PC-9 (cell line): ENCODE results near the gene GADD45G. TPM values are rescaled to one million over a fixed set of nuclear protein-coding genes. Genes with fewer than 3 reads are reported as not detected.

ENCODE experiments used
- BruUV-seq: library from RNA; stranded (reverse); fragments of 400-500 nt; replicated peaks from 2 replicates; lab custom pipeline; 2021; lab: Mats Ljungman, UMichigan
- CTCF ChIA-PET: fragments of 300-600 bp; sonication (Branson Sonifier 250); formaldehyde crosslinking; loops from one replicate; lab custom pipeline; 2022; ENCODE audit warnings: antibody characterized with exemption; lab: Charles Lee
- POLR2A ChIA-PET: fragments of 300-600 bp; sonication (Branson Sonifier 250); formaldehyde crosslinking; loops from one replicate; lab custom pipeline; 2022; ENCODE audit warnings: antibody characterized with exemption; ENCODE audit not compliant: unreplicated experiment; lab: Charles Lee
- DNase-seq, 2 experiments: peaks; one replicate each; pipeline versions ENCODE4 v3.0.0 to v3.0.0-alpha.2; 2015 to 2022; ENCODE audit warnings: mixed read lengths in 1 of 2
- H2AFZ ChIP-seq: fragments of 200-600 bp; sonication (generic); 2 replicates; pipeline ENCODE4 v1.8.1; 2017; ENCODE audit warnings: antibody characterized with exemption
- H3F3A ChIP-seq: fragments of 200-600 bp; sonication (generic); 2 replicates; pipeline ENCODE4 v1.8.1; 2017; ENCODE audit warnings: antibody characterized with exemption, mild to moderate bottlenecking, low read depth; ENCODE audit not compliant: insufficient read depth
- H3K27ac ChIP-seq: fragments of 200-600 bp; sonication (generic); 2 replicates; pipeline ENCODE4 v1.6.1; 2016; ENCODE audit warnings: mixed run types
- H3K27me3 ChIP-seq: fragments of 200-600 bp; sonication (generic); 2 replicates; pipeline ENCODE4 v1.6.1; 2016; ENCODE audit warnings: low read depth, mixed run types; ENCODE audit not compliant: insufficient read depth
- H3K36me3 ChIP-seq: fragments of 200-600 bp; sonication (generic); 2 replicates; pipeline ENCODE4 v1.6.1; 2016; ENCODE audit warnings: low read depth, mixed run types
- H3K4me1 ChIP-seq: fragments of 200-600 bp; sonication (generic); replicated peaks from 2 replicates; pipeline ENCODE4 v1.6.1; 2016; ENCODE audit warnings: mixed run types; ENCODE audit not compliant: insufficient read depth
- H3K4me2 ChIP-seq: fragments of 200-600 bp; sonication (generic); 2 replicates; pipeline ENCODE4 v1.6.1; 2017; ENCODE audit warnings: mixed run types
- H3K4me3 ChIP-seq: fragments of 200-600 bp; sonication (generic); 2 replicates; pipeline ENCODE4 v1.6.1; 2016; ENCODE audit warnings: mixed run types
- H3K79me2 ChIP-seq: fragments of 200-600 bp; sonication (generic); 2 replicates; pipeline ENCODE4 v1.6.1; 2017; ENCODE audit warnings: low read depth, mixed run types
- H3K9me2 ChIP-seq: fragments of 200-600 bp; sonication (generic); 2 replicates; pipeline ENCODE4 v1.8.1; 2017; ENCODE audit warnings: mild to moderate bottlenecking; ENCODE audit not compliant: insufficient read depth
- H3K9me3 ChIP-seq: fragments of 200-600 bp; sonication (generic); 2 replicates; pipeline ENCODE4 v1.8.1; 2016; ENCODE audit warnings: low read depth; ENCODE audit not compliant: insufficient read depth
- H4K20me1 ChIP-seq: fragments of 200-600 bp; sonication (generic); 2 replicates; pipeline ENCODE4 v1.8.1; 2017; ENCODE audit not compliant: insufficient read depth
- EZH2 ChIP-seq: fragments of 200-600 bp; sonication (generic); IDR thresholded peaks from 2 replicates; pipeline ENCODE4 v1.8.0; 2017; ENCODE audit warnings: antibody characterized with exemption, low read depth
- intact Hi-C: fragments of 100-400 bp; cut with micrococcal nuclease; formaldehyde crosslinking; loops from one replicate; pipeline ENCODE4 v1.10.0; 2022; ENCODE audit not compliant: unreplicated experiment
- total RNA-seq: library from RNA; stranded (reverse); gene quantifications from 2 replicates; pipeline ENCODE4 v1.2.3, GENCODE V29; 2021
- TF ChIP-seq, protein P1 (sequence below): fragments of 200-600 bp; sonication (generic); conservative IDR thresholded peaks from 2 replicates; pipeline ENCODE4 v1.6.1; 2017; ENCODE audit warnings: mixed run types, antibody characterized with exemption, mild to moderate bottlenecking, moderate library complexity

GADD45G gene
- total RNA-seq, 1 experiment from 2014 or later, result 2.4 TPM

DNA sequence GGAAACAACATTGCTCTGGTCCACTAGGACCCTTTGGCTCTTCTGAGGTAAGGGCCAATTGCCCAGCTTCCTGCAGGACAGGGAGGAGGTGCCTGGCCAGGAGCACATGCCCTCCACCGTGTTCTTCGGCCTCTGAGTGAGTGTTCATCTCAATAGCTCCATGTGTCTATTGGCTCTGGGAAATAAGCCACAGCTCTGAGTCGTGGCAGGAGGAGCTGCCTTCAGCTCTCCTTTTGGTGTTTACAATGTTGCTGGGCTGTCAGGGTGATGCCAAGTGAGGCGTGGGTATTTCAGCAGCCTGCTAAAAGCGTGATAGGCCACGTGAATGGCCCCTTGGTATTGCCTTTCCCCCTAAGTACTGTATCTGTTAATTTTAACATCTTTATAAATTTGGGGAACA lies 26.6 kb downstream of the GADD45G start:
- TF ChIP-seq, protein P1, sequence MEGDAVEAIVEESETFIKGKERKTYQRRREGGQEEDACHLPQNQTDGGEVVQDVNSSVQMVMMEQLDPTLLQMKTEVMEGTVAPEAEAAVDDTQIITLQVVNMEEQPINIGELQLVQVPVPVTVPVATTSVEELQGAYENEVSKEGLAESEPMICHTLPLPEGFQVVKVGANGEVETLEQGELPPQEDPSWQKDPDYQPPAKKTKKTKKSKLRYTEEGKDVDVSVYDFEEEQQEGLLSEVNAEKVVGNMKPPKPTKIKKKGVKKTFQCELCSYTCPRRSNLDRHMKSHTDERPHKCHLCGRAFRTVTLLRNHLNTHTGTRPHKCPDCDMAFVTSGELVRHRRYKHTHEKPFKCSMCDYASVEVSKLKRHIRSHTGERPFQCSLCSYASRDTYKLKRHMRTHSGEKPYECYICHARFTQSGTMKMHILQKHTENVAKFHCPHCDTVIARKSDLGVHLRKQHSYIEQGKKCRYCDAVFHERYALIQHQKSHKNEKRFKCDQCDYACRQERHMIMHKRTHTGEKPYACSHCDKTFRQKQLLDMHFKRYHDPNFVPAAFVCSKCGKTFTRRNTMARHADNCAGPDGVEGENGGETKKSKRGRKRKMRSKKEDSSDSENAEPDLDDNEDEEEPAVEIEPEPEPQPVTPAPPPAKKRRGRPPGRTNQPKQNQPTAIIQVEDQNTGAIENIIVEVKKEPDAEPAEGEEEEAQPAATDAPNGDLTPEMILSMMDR, result no peak
- no peak for TF ChIP-seq EZH2
- intact Hi-C loops, result no loop called here
- Histone ChIP-seq H3F3A (no peaks in the 10 kb centered on the region), H3K27me3 (peaks cover 98% of the 10 kb centered on the region), H2AFZ (no peak overlapping the region), H3K36me3 (no peaks in the 10 kb centered on the region), H3K4me2 (no peak overlapping the region), H3K79me2 (no peaks in the 10 kb centered on the region), H3K9me3 (no peaks in the 10 kb centered on the region), H4K20me1 (no peaks in the 10 kb centered on the region), H3K4me3 (no peak overlapping the region), H3K27ac (no peak overlapping the region), H3K9me2 (no peaks in the 10 kb centered on the region), H3K4me1 (no peaks in the 10 kb centered on the region)
- ChIA-PET CTCF (no interaction called here), POLR2A (interaction anchor here (0.5 kb wide), 1 partner anchor 1793 kb away, joined by 6 read pairs; no protein-coding TSS in a partner anchor)
- no TSS peak for BruUV-seq
- DNase-seq, result no peak

DNA sequence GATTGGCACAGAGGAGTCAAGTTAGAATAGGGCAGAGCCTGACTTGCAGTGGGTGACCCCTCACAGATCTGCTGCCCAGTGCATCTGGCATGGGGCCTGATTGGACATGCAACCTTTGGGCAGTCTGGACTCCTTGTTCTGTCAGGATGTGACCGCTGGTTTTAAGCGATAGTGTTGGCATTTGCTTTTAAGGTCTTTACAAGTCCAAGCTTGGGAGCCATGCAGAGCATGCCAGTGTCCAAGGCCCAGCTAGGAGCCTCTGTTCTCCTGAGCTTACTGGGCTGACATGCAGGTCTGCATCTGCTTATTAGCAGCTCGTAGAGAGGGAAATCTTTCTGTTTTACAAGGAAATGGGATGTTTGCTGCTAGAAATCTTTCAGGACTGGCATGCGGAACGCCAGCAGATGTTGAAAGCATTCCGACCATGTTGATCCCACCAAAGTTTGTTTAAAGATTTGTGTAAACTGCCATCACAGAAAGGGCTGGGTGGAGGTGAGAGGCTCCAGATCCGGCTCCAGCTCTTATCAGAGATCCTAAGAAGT lies 27.5 kb downstream of the GADD45G start:
- H3K27me3 ChIP-seq, result peaks cover 98% of the 10 kb centered on the region
- CTCF ChIA-PET, result no interaction called here
- TF ChIP-seq, protein P1, result no peak
- no peak for TF ChIP-seq EZH2
- no peak overlapping the region for H2AFZ ChIP-seq
- no peaks in the 10 kb centered on the region for H3F3A ChIP-seq
- no peak overlapping the region for H3K4me3 ChIP-seq
- no peaks in the 10 kb centered on the region for H4K20me1 ChIP-seq
- no peaks in the 10 kb centered on the region for H3K9me2 ChIP-seq
- no peak overlapping the region for H3K27ac ChIP-seq
- no peak overlapping the region for H3K4me2 ChIP-seq
- POLR2A ChIA-PET, result no interaction called here
- no peaks in the 10 kb centered on the region for H3K9me3 ChIP-seq
- BruUV-seq, result no TSS peak
- no peaks in the 10 kb centered on the region for H3K4me1 ChIP-seq
- no peak for DNase-seq
- H3K36me3 ChIP-seq, result no peaks in the 10 kb centered on the region
- intact Hi-C loops, result no loop called here
- no peaks in the 10 kb centered on the region for H3K79me2 ChIP-seq

DNA sequence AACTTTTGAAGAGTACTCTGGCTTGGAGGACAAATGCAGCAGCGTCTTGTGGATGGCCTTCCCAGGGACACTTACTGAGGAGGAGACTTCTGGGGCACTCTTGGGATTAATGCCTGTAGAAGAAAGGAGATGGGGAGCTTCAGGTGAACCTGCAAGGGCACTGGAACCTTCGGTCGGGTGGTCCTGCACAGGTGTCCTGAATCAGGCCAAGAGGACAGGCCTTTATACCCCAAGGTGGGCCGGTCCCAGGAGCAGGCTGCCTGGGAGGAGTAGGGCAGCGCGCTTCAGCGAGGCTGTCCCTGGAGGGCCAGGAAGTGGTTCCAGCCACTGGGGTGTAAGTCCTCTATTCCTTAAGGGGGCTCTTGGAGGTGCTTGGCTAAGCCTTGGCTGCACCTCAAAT lies 27.9 kb downstream of the GADD45G start:
- POLR2A ChIA-PET, result no interaction called here
- Histone ChIP-seq H3K27me3 (peaks cover 98% of the 10 kb centered on the region), H3K79me2 (no peaks in the 10 kb centered on the region), H3K9me3 (no peaks in the 10 kb centered on the region), H3K4me3 (no peak overlapping the region), H3K9me2 (no peaks in the 10 kb centered on the region), H4K20me1 (no peaks in the 10 kb centered on the region), H3F3A (no peaks in the 10 kb centered on the region), H2AFZ (no peak overlapping the region), H3K4me2 (no peak overlapping the region), H3K27ac (no peak overlapping the region), H3K4me1 (no peaks in the 10 kb centered on the region), H3K36me3 (no peaks in the 10 kb centered on the region)
- intact Hi-C loops, result no loop called here
- CTCF ChIA-PET, result no interaction called here
- no peak for TF ChIP-seq EZH2
- TF ChIP-seq, protein P1, result no peak
- no peak for DNase-seq
- no TSS peak for BruUV-seq
